Gastrocnemius medialis (tissue), 4 donors: ENCODE data around the gene NRXN2.

Experiments
- POLR2A ChIP-seq, 2 donors: fragments of 450-650 bp; IDR thresholded peaks; one replicate each; pipeline ENCODE4 v1.6.1; 2017; ENCODE audit warnings: antibody characterized with exemption in 2 of 2, mild to moderate bottlenecking in 2 of 2, moderate library complexity in 2 of 2
- TF ChIP-seq, protein P1 (sequence below), 5 experiments: fragments of 450-650 bp in 3 of 5; fragments of 200-600 bp in 2 of 5; sonication (generic) in 2 of 5; IDR thresholded peaks in 4 of 5; conservative IDR thresholded peaks in 1 of 5; 1 replicate in 4 of 5; 2 replicates in 1 of 5; pipeline ENCODE4 v1.5.1; 2016 to 2019; ENCODE audit warnings: antibody characterized with exemption in 5 of 5, mild to moderate bottlenecking in 3 of 5, moderate library complexity in 3 of 5

DNA sequence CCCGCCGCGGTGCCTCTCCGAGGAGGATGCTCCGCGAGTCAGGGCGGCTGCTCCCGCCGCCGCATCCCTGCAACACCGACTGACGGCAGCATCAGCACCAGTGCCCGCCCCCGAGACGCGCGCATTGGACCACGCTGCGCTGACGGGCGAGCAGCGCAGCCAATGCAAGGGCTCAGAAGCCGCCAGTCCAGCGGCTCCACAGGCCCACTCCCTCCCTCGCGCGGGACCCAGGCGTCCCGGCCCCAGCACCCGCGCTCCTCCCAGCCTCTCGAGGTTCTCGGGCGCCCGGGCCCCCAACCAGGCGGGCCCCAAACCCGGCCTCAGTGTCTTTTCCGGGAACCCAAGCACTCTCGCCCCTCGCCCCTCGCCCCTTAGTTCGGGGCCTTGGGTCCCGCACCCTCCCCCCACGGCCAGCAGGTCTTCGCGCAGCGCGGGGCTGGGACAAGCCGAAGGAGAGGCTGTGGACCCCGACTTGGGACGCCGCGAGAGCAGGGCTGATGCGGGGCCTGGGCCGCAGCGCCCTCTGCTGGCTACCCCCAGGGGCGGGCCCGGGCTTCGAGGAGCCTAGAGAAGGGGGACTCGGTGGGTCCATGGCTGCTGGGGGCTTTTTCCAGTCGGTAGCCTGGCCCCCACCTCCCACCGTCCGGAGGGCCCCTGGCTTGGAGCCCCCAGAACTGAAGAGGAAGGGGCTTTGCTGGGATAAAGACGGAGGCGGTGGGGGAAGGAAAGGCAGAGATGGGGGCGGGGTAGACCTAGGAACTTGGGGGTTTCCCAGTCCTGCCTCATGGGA lies at the start of gene NRXN2:
- TF ChIP-seq, protein P1, sequence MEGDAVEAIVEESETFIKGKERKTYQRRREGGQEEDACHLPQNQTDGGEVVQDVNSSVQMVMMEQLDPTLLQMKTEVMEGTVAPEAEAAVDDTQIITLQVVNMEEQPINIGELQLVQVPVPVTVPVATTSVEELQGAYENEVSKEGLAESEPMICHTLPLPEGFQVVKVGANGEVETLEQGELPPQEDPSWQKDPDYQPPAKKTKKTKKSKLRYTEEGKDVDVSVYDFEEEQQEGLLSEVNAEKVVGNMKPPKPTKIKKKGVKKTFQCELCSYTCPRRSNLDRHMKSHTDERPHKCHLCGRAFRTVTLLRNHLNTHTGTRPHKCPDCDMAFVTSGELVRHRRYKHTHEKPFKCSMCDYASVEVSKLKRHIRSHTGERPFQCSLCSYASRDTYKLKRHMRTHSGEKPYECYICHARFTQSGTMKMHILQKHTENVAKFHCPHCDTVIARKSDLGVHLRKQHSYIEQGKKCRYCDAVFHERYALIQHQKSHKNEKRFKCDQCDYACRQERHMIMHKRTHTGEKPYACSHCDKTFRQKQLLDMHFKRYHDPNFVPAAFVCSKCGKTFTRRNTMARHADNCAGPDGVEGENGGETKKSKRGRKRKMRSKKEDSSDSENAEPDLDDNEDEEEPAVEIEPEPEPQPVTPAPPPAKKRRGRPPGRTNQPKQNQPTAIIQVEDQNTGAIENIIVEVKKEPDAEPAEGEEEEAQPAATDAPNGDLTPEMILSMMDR (IDR thresholded peaks at IDR 0.05 in 4 of 5, conservative IDR thresholded peaks at IDR 0.05 in 1 of 5), result peak; percentile 96 to 99 (median 97)
- no peak for TF ChIP-seq POLR2A (IDR thresholded peaks at IDR 0.05)
